NCI-H1436 treated with DMSO at 0.1 percent for 48 hours (cell line): Measurements from ENCODE around the gene HOXB9.

ENCODE experiments used
- DNase-seq: peaks from one replicate; lab custom pipeline; 2025; lab: John Stamatoyannopoulos, UW

HOXB9 gene

DNA sequence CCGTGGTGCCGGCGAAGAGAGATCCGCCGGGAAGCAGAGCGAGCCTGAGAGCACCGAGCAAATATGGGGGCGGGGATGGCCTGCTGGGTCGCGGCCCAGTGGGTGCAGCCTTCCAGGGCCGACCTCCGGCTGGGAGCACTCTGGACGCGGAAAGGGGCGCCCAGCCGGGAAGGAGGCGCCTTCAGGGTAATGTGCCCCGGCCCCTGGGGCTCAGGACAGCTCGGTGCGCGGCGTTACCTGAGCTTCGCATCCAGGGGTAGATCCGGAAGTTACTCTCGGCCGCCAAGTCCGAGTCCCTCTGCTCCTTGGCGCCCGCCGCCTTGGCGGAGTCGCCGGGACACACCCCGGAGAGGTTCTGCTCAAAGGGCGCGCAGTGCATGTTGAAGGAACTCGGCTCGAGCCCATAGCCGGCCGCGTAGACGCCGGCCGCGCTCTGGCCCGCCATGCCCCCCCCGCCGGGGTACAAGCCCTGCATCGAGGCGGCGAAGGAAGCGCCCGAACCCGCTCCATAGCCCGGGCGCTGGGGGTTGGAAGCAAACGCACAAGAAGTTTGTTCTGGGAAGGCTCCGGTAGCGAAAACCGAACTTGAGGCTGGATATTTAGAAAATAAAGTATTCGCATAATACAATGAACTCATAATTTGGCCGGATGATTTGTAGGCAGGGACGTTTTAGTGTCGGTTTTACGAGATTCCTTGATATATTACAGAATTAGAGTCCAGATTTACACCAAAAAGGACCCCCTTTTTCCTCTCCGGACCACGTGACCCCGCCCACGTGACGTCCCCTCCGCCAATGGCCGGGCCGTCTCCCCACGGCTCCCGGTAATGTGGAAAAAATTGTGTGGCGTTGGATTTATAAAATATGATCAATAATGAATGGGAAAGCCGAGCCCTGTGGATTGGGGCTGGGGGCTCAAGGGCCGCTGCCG lies 15.6 kb downstream of the HOXB9 start, which contains the start of gene HOXB7:
Gene HOXB7, minus strand, starts transcription at position 736 of the 930 bp plus-strand sequence. Its CDS starts 99 bp downstream, at position 637.
- no peak for DNase-seq

DNA sequence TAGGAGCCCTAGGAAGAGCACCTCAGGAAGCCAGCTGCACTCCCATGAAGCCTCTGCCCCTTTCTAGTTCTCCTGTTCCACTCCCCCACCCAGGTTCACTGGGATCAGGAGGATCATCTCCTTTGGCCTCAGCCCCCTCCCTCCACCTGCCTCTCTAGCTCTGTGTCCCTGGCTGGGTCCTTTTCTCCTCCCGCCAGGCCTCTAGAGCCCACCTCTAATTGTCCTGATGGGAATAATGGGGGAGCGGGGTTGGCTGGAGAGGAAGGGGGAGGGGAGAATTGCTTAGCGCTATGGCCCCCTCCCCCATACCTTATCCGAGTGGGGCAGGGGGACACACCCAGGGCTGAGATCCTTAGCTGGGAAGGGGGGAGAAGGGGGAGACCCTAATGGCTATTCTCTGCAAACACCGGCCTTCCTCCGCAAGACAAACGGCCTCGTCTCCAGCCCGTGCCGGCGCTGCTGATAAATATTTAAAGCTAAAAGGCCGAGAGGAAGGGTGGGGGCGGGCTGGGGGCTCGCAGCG lies 16.3 kb downstream of the HOXB9 start:
- no peak for DNase-seq

DNA sequence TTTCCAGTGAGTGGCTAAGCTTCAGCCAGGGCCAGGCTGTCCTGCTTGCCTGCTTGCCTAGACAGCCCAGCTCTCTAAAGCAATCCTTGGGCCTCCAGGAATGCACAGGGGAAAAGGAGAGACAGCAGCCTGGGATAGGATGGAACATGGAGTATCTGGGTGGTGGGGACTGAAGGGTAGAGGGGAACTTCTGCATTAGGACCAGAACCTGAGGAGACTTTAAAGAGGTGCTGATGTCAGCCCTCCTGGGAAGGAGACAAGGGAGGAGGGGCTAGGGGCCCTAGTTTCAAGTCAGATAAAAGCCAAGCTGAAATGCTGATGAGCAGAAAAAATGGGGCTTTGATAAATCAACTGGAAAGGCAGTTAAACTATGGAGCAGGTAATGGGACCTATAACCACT lies 17.1 kb downstream of the HOXB9 start:
- DNase-seq: no peak

DNA sequence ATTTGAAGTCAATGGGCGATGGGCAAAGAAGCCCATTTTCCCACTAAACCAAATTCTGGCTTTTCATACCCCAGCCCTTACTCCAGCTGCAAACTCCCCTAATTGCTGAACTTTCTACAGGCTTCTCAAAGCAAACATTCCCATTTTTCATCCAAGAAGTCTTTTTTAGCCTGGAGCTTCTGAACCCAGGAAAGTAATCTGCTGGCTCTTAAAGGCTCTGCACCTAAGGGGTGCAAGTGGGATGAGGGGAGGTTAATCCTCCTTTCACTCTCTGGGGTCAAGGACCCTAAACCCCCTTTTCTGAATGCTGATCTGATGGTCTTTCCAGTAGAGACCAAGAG lies 17.7 kb downstream of the HOXB9 start:
- no peak for DNase-seq

DNA sequence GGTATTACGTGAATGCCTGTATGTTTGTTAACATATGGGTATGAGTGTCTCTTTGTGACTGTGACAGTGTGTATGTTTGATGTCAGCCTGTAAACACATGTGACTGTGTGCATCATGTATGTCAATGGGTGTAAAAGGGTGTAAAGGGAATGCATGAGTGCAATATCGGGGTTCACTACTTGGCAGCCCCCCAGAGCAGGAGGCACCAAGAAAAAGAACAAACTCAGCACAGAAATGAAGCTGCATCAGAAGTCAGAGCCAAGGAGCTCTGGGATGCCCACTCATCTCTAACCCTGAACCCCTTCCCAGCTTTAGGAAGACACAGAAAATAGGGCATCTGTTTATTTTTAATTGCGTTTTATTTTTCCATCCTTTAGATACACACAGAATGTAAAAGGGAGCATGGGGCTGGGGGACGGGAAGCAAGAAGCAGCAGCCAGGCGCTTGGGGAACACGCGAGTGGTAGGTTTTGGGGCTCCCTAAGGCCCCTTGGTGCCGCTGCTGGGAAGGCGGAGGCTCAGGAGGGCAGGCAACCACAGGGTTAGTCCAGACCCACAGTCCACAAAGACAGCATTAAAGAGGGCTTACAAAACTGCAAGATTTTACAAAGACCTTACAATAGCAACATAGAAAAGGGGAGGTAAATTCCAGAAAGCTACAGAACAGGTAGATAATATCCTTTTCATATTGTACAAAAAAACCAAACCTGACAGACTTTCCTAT lies 19.1 kb downstream of the HOXB9 start:
- DNase-seq: no peak

DNA sequence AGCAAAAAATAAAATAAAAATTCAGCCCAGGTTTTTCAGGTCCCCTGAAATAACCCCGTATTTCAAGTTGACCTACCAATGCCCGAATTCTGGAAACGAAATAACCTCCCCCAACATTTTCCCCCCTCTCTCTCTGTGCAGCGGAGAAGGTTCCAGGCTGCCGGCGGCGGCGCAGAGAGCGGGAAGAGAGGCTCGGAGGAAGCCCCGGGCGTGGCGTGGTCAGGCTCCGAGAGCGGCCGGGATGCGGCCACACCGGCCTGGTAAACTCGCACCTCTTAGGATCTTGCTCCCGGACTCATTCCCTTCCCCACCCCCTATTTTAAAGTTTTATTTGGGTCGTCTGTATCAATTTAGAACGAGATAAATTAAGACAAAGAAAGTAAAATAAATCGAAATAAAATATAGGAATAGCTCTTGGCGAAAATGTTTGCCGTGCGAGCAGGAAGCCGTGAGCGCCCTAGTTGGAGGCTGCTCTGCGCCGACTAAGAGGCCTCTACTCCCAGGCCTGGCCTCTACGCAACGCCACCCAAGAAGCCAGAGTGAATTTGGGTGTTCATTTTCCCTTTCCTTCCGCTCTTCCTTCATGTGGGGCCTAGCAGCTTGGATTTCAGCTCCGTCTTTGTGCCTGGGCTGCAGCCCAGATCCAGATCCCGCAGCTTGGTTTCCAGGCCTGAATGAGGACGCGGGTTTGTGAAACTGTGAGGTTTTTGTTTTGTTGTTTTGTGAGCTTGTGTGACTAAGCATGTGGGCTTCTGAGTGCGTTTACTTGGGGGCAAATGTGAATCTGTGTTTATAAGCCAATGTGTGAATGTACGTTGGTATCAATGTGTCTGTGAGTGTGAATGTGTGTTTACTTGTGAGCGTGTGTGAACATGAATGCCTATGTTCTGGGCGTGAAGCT lies 19.9 kb downstream of the HOXB9 start:
- no peak for DNase-seq

DNA sequence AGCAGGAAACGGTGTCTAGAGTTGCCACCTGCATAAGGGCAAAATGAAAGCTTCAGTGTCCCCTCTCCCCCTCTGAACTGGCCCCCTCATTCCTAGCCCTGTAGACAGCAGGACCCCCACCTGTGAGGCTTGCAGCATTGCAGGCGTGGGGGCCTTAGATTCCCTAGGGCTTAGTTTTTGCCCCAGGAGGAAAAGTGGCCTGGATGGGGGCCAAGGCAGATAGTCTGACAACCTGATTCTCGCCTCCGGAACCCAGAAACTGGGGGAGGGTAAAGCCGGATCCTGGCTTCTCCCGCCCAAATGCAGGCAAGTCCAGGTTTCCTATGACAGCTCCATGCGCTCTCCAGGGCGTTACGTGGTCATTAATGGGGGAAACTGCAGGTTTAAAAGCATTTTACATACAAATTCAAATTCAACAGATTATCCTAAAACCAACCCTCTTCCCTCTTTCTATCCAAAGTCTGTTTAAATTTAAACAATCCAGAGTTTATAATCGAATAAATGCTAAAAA lies 20.7 kb downstream of the HOXB9 start:
- DNase-seq: no peak

DNA sequence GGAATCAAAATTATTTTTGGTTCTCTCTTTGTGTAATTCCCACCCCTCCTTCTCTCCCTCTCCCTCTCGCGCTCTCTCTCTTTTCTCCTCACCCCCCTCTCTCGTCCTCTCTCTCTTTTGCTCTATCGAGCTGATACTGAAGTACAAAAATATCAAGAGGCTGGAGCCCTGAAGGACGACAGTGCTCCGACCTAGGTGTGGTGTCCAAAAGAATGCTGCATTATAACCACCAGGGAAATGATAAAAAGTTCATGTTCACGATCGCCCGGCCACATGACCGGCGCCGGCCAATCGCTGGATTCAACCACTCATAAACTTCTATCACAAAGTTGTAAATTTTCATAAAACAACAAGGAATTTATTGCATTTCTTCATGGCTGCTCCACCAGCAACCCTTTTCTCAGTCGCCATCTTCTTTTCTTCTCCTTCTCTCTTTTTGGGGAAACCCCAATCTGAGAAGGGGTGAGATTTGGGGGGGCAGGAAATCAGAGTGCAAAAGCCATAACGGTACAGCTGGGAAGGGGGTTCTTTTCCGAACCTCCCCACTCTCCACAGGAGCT lies 21.3 kb downstream of the HOXB9 start, which contains the start of gene HOXB6:
Gene HOXB6, minus strand, starts transcription at position 217 of the 560 bp plus-strand sequence. CDS start 6,836 bp downstream, outside the sequence.
- no peak for DNase-seq

DNA sequence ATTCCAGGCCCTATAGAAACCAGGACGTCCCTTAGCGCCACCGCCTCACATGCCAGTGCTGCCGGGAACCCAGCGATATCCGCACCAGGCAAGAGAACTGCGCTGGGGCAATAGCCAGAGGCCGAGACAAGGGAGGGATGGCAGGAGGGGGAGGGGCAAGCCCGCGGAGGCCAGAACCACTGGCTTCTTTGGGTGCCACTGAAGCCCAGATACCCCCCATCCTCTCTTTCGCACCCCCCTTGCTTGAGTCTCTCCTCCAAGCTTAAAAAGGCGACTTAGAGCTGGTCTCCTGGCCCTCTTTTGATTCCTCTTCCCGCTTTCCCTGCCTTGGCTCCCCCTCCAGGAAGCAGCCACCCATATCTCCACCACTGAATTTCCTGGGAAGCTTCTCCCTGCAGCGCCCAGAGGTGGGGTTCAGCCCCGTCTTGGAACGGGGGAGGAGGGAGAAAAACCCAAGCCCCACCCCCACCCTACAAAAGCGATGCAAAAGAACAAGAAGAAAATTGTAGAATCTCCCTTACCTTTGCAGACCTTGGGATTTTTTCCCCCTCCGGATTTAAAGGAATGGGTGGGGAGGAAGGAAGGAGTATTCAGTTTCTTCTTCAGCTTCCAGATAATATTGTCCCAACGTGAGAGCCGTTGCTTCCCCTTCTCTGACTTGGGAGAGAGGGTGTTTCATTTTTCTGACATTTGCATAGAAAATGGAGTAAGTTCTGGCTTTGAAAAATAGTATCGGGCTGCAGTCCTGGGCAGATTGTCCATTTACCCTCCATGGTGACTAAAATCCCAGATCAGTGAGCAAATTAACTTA lies 22.0 kb downstream of the HOXB9 start:
- DNase-seq: no peak

DNA sequence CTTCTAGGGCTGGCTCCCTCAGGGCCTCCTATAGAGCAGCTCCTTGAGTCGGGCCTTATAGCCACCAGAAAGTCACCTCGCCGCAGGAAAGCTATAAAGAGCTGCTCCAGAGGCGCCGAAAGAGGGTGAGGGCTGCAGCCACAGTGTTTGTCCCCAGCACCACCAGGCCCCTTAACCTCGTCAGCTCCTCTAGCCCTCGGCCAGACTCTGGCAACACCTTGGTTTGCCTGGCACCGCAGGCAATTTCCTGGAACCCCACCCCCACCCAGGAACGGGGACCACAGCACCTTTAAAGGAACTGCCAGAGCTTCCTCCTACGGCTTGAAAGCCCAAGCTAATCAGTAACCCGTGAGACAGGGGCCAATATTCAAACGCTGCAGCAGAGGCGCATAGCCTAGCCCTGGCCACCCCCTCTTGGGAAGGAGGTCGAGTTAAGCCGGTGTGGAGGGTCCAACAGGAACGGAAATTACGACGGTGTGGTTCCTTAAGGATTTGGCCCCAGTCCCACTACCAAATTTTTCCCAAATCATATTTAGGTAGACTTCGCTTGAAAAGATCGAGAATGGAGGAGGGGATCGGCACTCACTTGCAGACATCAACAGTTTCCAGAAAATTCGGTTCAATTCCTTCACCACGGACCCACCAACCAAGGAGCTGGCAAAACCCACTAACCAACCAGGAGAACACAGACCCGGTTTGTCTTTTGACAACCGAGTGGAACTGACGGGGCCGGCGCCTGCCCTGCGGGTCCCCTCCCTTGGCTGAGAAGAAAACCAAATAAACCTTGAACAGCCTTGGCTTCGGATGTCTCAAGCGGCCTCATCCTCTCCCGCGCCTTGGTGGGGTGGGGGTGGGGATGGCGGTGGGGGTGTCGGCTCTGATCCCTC lies 24.4 kb downstream of the HOXB9 start:
- DNase-seq: no peak

DNA sequence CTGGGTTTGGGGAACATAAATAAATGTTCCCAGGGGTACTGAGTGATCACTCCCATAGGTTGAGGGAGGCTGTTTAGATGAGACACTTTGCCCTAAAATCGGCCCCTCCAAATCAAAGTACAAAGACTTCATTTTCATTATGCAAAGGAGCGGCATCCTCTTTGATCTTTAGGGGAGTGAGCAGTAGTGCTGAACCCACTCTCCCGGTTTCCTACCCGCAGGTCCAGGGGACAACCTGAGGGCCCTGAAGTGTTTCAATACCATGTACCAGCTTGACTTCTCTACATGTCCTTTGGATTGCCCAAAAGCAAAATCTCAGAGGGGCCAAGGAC lies 25.0 kb downstream of the HOXB9 start:
- no peak for DNase-seq

DNA sequence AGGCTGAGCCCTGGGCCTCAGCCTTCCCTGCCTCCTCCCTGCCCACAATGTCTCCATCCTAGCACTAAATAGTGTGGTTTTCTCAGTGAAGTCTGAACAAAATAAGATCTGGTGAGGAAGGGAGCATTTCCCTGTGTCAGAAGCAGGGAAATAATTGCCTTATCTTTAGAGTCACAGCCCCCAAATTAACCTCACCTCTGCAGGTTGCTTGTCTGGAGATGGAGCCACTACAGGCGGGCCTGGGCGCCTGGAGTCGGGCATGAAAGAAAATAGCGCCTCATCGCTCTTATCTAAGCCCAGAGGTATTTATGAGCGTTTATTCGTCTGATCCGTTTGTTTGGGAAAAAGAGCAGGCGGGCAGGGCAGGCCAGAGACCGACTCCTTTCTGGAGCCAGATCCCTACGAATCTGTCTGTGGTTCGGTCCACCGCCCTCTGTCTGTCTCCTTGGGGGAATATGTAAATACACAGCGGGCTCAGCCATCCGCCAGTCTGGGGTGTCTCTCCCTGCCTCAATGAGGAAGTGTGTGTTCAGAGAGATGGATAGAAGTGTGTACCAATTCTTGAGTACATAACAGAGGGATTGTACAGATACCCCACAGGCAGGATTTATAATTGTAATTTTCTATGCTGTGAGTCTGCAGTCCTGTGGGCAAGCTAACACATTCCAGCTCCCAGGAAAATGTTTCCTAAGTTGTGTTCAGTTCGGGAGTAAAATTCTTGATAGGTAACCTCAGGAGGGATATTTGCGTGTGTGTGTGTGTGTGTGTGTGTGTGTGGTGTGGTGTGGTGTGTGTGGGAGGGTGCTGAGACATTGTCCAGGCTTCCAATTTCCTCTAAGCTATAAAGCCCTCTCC lies 25.7 kb downstream of the HOXB9 start:
- DNase-seq: no peak

DNA sequence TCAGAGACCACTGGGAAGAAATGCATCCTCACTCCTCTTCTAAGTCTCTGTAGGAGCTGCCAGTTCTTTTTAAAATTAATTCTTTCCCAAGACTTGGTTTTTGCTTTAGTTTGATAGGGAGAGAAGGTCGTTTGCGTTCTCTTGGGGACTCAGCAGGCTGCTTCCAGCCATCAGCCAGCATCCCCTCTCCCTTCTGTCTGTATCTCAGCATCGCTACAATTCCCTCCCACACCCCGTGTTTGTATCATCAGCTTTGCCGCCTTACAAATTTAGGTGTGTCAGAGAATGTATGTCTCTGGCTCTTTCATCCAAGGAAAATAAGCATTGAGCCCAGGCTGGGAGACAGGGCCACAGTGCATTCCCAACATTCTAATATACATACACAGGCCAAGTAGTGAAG lies 26.8 kb downstream of the HOXB9 start:
- DNase-seq: no peak

DNA sequence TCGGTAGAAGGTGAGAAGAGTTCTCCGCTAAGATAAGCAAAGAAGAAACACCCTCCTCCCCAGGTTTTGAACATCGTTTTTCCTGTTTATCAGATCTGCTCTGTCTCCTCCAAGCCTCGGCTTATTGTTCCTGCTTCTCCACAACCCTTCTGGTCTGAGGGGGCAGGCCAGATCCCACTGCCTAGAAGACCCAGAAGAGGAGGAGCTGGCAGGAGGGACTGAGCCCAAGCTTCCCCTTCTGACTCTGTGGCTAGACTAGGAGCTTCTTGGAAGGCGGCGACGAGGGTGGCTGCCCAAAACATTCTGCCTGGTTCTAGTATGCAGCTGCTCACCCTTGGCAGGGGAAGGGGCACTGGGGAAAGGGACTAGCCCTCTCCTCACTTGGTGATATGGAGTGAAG lies 27.4 kb downstream of the HOXB9 start:
- no peak for DNase-seq

DNA sequence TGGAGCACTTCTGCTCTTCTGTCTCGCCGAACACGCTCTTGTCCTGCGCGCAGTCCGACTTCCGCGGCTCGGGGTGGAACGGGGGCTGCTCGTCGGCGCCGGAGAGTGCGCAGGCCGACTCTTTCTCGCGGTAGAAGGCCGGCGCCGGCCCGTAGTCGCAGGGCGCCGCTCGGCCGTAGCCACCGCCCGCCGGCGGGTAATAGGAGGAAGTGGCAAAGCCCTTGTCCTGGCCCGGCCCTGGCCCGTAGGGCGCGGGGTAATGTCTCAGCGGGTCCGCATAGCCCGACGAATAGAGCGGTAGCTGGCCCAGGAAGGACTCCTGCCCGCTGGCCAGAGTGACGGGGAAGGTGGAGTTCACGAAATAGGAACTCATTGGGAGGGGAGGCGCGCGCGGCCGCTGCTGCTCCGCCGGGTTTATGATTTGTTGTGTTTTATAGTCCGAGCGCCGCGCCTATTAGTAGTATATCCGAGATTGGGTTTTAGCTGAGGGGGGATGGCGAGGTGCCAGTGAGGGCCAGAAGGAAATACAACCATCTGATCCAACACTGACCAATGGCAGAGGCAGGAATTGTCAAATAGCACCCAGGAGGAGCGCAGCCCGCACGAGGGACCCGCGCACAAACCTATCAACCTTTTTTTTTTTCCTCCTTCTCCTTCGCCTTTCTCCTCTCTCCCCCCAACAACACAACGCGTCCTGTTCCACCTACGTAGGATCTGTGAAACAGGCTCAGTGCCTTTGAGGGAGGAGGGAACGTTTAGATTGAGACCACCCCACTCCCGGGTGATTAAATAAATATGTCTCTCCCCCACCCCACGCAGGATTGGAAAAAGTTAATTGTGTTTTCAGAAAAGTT lies 28.2 kb downstream of the HOXB9 start:
- DNase-seq: no peak

DNA sequence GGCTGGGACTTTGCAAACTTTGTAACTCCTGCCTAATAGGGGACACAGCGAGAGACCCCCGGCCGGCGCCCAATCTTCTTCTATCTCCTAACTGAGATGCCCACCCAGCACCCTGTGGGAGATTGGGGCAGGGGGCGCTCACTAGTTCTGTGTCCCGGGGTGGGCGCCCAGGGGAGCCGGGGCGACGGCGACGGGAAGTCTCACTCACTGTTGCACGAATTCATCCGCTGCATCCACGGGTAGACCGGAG lies 28.7 kb downstream of the HOXB9 start:
- no peak for DNase-seq

DNA sequence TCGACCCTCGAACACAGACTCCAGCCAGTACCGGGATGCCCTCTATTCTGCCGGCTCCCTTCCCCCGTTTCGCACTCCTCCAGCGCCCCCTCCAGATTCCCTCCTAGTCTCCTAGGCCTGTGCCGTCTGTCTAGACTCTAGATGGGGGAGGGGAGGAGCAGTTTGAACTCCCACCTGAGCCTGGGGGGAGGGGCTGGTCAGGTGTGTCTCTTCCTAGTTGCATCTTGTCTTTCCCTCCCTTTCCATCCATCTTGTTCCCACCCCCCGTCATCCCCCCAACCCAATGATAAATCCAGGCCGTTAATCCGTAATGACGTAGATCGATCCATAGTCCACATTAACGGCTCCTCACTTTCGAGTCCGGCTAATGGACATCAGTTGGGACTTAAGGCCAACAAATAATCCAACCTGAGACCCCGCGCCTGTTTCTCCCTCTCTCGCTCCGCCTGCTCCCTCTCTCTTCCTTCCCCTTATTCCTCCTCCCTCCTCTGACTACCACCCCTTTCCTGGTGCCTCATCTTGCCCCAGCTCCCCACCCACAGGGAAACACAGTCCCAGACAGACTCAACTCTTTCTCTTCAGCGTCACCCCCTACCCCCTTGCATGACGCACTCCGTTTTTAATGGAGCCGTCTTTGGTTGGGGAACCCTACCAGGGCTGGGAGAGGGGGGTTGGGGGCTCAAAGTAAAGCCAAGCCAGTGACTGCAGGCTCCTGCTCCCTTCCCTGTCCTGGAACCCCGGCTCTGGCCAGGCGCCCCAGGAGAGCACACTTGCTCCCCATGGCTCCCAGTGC lies 29.2 kb downstream of the HOXB9 start:
- DNase-seq: no peak
